HL-60 (cell line): Measurements from ENCODE around the gene CAMK1D.

ENCODE experiments used
- POLR2AphosphoS5 ChIP-seq: IDR thresholded peaks from 2 replicates; pipeline ENCODE4 v1.6.1; 2012; ENCODE audit warnings: low read depth
- TF ChIP-seq, protein P1 (sequence below): IDR thresholded peaks from one replicate; pipeline ENCODE4 v1.5.1; 2011; ENCODE audit warnings: low read length, control low read depth, inconsistent platforms; ENCODE audit not compliant: insufficient read depth
- TF ChIP-seq, protein P2 (sequence below): IDR thresholded peaks from 2 replicates; pipeline ENCODE4 v1.6.1; 2012; ENCODE audit warnings: low read depth; ENCODE audit not compliant: insufficient replicate concordance

DNA sequence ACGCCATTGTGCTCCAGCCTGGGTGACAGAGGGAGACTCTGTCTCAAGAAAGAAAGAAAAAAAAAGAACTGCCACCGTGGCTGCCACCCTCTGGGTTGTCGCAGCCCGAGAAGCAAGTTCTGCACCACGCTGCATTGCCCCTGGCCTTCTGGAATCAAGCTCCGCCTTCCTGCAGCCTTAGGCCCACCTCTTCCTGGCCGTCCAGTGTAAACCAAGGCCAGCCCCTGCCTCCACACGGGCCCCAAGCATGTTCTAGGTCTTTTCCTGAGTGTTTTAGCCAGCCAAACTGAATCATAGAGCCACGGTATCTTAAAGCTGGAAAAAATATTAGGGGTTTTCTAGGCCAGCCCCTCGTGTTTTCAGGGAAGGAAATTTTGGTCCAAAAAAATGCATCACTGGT, 463.2 kb downstream of the CAMK1D start:
- no peak for TF ChIP-seq POLR2AphosphoS5
- TF ChIP-seq, protein P1, sequence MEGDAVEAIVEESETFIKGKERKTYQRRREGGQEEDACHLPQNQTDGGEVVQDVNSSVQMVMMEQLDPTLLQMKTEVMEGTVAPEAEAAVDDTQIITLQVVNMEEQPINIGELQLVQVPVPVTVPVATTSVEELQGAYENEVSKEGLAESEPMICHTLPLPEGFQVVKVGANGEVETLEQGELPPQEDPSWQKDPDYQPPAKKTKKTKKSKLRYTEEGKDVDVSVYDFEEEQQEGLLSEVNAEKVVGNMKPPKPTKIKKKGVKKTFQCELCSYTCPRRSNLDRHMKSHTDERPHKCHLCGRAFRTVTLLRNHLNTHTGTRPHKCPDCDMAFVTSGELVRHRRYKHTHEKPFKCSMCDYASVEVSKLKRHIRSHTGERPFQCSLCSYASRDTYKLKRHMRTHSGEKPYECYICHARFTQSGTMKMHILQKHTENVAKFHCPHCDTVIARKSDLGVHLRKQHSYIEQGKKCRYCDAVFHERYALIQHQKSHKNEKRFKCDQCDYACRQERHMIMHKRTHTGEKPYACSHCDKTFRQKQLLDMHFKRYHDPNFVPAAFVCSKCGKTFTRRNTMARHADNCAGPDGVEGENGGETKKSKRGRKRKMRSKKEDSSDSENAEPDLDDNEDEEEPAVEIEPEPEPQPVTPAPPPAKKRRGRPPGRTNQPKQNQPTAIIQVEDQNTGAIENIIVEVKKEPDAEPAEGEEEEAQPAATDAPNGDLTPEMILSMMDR: no peak
- TF ChIP-seq, protein P2, sequence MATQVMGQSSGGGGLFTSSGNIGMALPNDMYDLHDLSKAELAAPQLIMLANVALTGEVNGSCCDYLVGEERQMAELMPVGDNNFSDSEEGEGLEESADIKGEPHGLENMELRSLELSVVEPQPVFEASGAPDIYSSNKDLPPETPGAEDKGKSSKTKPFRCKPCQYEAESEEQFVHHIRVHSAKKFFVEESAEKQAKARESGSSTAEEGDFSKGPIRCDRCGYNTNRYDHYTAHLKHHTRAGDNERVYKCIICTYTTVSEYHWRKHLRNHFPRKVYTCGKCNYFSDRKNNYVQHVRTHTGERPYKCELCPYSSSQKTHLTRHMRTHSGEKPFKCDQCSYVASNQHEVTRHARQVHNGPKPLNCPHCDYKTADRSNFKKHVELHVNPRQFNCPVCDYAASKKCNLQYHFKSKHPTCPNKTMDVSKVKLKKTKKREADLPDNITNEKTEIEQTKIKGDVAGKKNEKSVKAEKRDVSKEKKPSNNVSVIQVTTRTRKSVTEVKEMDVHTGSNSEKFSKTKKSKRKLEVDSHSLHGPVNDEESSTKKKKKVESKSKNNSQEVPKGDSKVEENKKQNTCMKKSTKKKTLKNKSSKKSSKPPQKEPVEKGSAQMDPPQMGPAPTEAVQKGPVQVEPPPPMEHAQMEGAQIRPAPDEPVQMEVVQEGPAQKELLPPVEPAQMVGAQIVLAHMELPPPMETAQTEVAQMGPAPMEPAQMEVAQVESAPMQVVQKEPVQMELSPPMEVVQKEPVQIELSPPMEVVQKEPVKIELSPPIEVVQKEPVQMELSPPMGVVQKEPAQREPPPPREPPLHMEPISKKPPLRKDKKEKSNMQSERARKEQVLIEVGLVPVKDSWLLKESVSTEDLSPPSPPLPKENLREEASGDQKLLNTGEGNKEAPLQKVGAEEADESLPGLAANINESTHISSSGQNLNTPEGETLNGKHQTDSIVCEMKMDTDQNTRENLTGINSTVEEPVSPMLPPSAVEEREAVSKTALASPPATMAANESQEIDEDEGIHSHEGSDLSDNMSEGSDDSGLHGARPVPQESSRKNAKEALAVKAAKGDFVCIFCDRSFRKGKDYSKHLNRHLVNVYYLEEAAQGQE: no peak
